DND-41 (cell line): ENCODE results near the gene HDGFL1.

Experiments used
- ATAC-seq: fragments of 200-7000 bp; cut with Tn5 transposase; 3 replicates; pipeline ENCODE4 v1.9.1; 2021; ENCODE audit warnings: low read depth; ENCODE audit not compliant: insufficient read depth
- DNase-seq: peaks from one replicate; pipeline ENCODE4 v3.0.0-alpha.2; 2020
- H2AFZ ChIP-seq: 2 replicates; pipeline ENCODE4 v1.6.0; 2012; ENCODE audit warnings: low read depth, low read length
- H3K27ac ChIP-seq: 2 replicates; pipeline ENCODE4 v1.5.1; 2012; ENCODE audit warnings: low read length, inconsistent platforms
- H3K27me3 ChIP-seq: fragments of 200-600 bp; sonication (generic); 2 replicates; pipeline ENCODE4 v1.6.0; 2012; ENCODE audit warnings: low read length, mild to moderate bottlenecking, inconsistent platforms; ENCODE audit not compliant: insufficient read depth, poor library complexity
- H3K36me3 ChIP-seq: 2 replicates; pipeline ENCODE4 v1.5.1; 2012; ENCODE audit warnings: low read length, inconsistent platforms; ENCODE audit not compliant: insufficient read depth
- H3K4me1 ChIP-seq: 2 replicates; pipeline ENCODE4 v1.5.1; 2012; ENCODE audit warnings: mild to moderate bottlenecking, low read length; ENCODE audit not compliant: insufficient read depth
- H3K4me2 ChIP-seq: 2 replicates; pipeline ENCODE4 v1.6.0; 2012; ENCODE audit warnings: mild to moderate bottlenecking, moderate library complexity, low read length, inconsistent platforms; ENCODE audit not compliant: insufficient read depth
- H3K4me3 ChIP-seq, 2 experiments: fragments of 200-600 bp in 1 of 2; shearing (Covaris generic) in 1 of 2; 2 replicates each; pipeline ENCODE4 v1.5.1; 2012 to 2016; ENCODE audit warnings: inconsistent platforms in 2 of 2, low read length in 2 of 2, mild to moderate bottlenecking in 2 of 2, low read depth in 1 of 2, moderate library complexity in 1 of 2
- H3K79me2 ChIP-seq: 2 replicates; pipeline ENCODE4 v1.6.0; 2012; ENCODE audit warnings: low read length, inconsistent platforms; ENCODE audit not compliant: insufficient read depth
- H3K9ac ChIP-seq: 2 replicates; pipeline ENCODE4 v1.6.0; 2012; ENCODE audit warnings: low read depth, mild to moderate bottlenecking, inconsistent platforms, low read length, moderate library complexity
- H3K9me3 ChIP-seq: 2 replicates; pipeline ENCODE4 v1.5.1; 2012; ENCODE audit warnings: low read length, moderate library complexity, mild to moderate bottlenecking, inconsistent platforms; ENCODE audit not compliant: insufficient read depth, severe bottlenecking
- H4K20me1 ChIP-seq: 2 replicates; pipeline ENCODE4 v1.6.0; 2012; ENCODE audit warnings: low read length; ENCODE audit not compliant: insufficient read depth
- CTCF ChIP-seq: IDR thresholded peaks from 2 replicates; pipeline ENCODE4 v1.5.1; 2012; ENCODE audit warnings: borderline replicate concordance, low read length, moderate library complexity, mild to moderate bottlenecking; ENCODE audit not compliant: poor library complexity, severe bottlenecking; ENCODE audit errors: extremely low read depth
- EZH2 ChIP-seq: IDR thresholded peaks from 3 replicates; pipeline ENCODE4 v1.6.1; 2012; ENCODE audit warnings: borderline replicate concordance, low read depth, mild to moderate bottlenecking, moderate library complexity, low read length, inconsistent platforms; ENCODE audit not compliant: severe bottlenecking

Gene HDGFL1

GRCh38 chr6:22605736-22606135 lies 36.4 kb downstream of the HDGFL1 start:
- H3K27ac ChIP-seq = no peak overlapping the region
- ATAC-seq (no peak), DNase-seq (no peak)
- no peak overlapping the region for H2AFZ ChIP-seq
- H3K9me3 ChIP-seq = peaks cover 7% of the 10 kb centered on the region
- no peak overlapping the region for H3K4me2 ChIP-seq
- H3K4me3 ChIP-seq = no peak overlapping the region
- H4K20me1 ChIP-seq = no peaks in the 10 kb centered on the region
- no peaks in the 10 kb centered on the region for H3K27me3 ChIP-seq
- TF ChIP-seq CTCF = no peak
- H3K4me1 ChIP-seq = 0 out of 2 replicates have a peak, but pooled peaks cover 2% of the 10 kb centered on the region
- H3K9ac ChIP-seq = no peak overlapping the region
- no peaks in the 10 kb centered on the region for H3K36me3 ChIP-seq
- no peaks in the 10 kb centered on the region for H3K79me2 ChIP-seq

- no peak overlapping the region for H3K9ac ChIP-seq
- no peaks in the 10 kb centered on the region for H4K20me1 ChIP-seq
- no peaks in the 10 kb centered on the region for H3K36me3 ChIP-seq
- no peaks in the 10 kb centered on the region for H3K9me3 ChIP-seq
- no peak overlapping the region for H3K27ac ChIP-seq
- H3K4me2 ChIP-seq = no peak overlapping the region
- no peaks in the 10 kb centered on the region for H3K79me2 ChIP-seq
- no peaks in the 10 kb centered on the region for H3K27me3 ChIP-seq
- TF ChIP-seq CTCF = no peak
- TF ChIP-seq EZH2 = no peak
- no peak overlapping the region for H2AFZ ChIP-seq
- DNase-seq = no peak
- no peak overlapping the region for H3K4me3 ChIP-seq
- no peak for ATAC-seq
- H3K4me1 ChIP-seq = no peaks in the 10 kb centered on the region
Observed at GRCh38 chr6:22610127-22610526, 40.8 kb downstream of the HDGFL1 start.

- no peak for ATAC-seq
- no peak for DNase-seq
Observed at GRCh38 chr6:22612236-22612635, 42.9 kb downstream of the HDGFL1 start.

More at GRCh38 chr6:22612236-22612635, 42.9 kb downstream of the HDGFL1 start:
- H3K27ac ChIP-seq = no peak overlapping the region
- no peaks in the 10 kb centered on the region for H3K4me1 ChIP-seq
- H3K9ac ChIP-seq = no peak overlapping the region
- H3K27me3 ChIP-seq = no peaks in the 10 kb centered on the region
- no peak overlapping the region for H2AFZ ChIP-seq
- no peak overlapping the region for H3K4me2 ChIP-seq
- H3K4me3 ChIP-seq = no peak overlapping the region
- no peaks in the 10 kb centered on the region for H3K79me2 ChIP-seq
- H3K9me3 ChIP-seq = peaks cover 7% of the 10 kb centered on the region
- H4K20me1 ChIP-seq = no peaks in the 10 kb centered on the region
- TF ChIP-seq EZH2 (no peak), CTCF (no peak)
- H3K36me3 ChIP-seq = no peaks in the 10 kb centered on the region
